Stimulated activated CD8-positive, alpha-beta memory T cell treated with anti-CD3 and anti-CD28 coated beads, Interleukin-7, amount 100 ng/mL, for 24 hours (primary cell): ENCODE measurements around the gene SLC2A1.

Experiments
- DNase-seq: peaks from one replicate; pipeline ENCODE4 v3.0.0-alpha.2; 2020; ENCODE audit warnings: low read depth

SLC2A1 gene

GRCh38 chr1:42891465-42892138 lies 67.1 kb downstream of the SLC2A1 start:
- no peak for DNase-seq

GRCh38 chr1:42889264-42889663 lies 69.4 kb downstream of the SLC2A1 start:
- no peak for DNase-seq

- DNase-seq, result no peak
These were observed 70.5 kb downstream of the SLC2A1 start for GRCh38 chr1:42888013-42888633.

- DNase-seq, result no peak
These were observed 71.3 kb downstream of the SLC2A1 start for GRCh38 chr1:42887366-42887765.

GRCh38 chr1:42886800-42887199 lies 71.9 kb downstream of the SLC2A1 start:
- no peak for DNase-seq

GRCh38 chr1:42886046-42886739 lies 72.5 kb downstream of the SLC2A1 start:
- no peak for DNase-seq

GRCh38 chr1:42880384-42880783 lies 78.3 kb downstream of the SLC2A1 start:
- DNase-seq, result no peak

GRCh38 chr1:42877380-42877779 lies 81.3 kb downstream of the SLC2A1 start:
- DNase-seq, result no peak

- DNase-seq, result no peak
These were observed 82.7 kb downstream of the SLC2A1 start for GRCh38 chr1:42876009-42876408.
